ENCODE data around the gene MLST8. TPM values are rescaled to one million over a fixed set of nuclear protein-coding genes. Genes with fewer than 3 reads are reported as not detected.

The MLST8 gene
- total RNA-seq, 4 donors from 2014 or later = 61.0 to 95.6 (median 63.1) TPM

DNA sequence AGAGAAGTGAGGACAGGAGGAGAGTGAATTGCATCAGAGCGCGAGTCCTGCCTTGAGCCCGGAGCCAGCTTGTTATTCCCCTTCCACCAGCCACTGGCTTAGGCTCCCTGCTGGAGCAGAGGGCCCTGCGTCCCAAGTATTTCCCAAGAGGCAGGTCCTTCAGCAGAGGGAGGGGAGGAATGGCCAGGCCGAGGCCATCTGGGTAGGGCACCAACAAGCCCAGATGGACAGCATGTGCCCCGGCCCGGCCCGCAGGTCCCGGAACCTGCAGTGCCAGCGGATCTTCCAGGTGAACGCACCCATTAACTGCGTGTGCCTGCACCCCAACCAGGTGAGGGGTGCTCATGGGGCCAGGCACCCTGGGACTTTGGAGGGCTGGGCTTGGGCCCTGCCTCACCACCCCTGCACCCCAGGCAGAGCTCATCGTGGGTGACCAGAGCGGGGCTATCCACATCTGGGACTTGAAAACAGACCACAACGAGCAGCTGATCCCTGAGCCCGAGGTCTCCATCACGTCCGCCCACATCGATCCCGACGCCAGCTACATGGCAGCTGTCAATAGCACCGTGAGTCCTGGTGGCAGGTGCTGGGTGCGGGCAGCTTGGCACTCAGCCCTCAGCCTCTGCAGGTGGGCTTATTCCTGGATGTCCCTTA is 1.7 kb downstream of the MLST8 start:
- DNase-seq = no peak
- H3K4me1 ChIP-seq = peaks cover 14 to 18% of the 10 kb centered on the region in 2 donors
- H3K36me3 ChIP-seq = peaks cover 17 to 20% of the 10 kb centered on the region in 2 donors
- no peaks in the 10 kb centered on the region for H3K9me3 ChIP-seq
- intact Hi-C loops (cut with DNase I) = no loop called here
- no peaks in the 10 kb centered on the region for H3K27me3 ChIP-seq
- TF ChIP-seq CTCF (IDR thresholded peaks at IDR 0.05) (no peak), POLR2A (IDR thresholded peaks at IDR 0.05) (no peak)
- no peak overlapping the region for H3K4me3 ChIP-seq (replicated peaks in 1 of 3)
- WGBS, 2 donors = 96 to 100% methylated on average over 3 to 12 of the region's 23 CpGs
- H3K27ac ChIP-seq = no peak overlapping the region

- 94 to 96% methylated on average over 5 to 6 of the region's 9 CpGs for WGBS, 2 donors
- Histone ChIP-seq H3K27ac (no peak overlapping the region), H3K36me3 (peaks cover 17 to 20% of the 10 kb centered on the region in 2 donors), H3K4me1 (peaks cover 23 to 27% of the 10 kb centered on the region in 2 donors), H3K27me3 (no peaks in the 10 kb centered on the region), H3K4me3 (replicated peaks in 1 of 3) (no peak overlapping the region), H3K9me3 (no peaks in the 10 kb centered on the region)
- TF ChIP-seq POLR2A (IDR thresholded peaks at IDR 0.05) = no peak
- TF ChIP-seq CTCF (IDR thresholded peaks at IDR 0.05) = no peak
- no peak for DNase-seq
- intact Hi-C loops (cut with DNase I) = no loop called here
These were observed 2.6 kb downstream of the MLST8 start for GRCh38 chr16:2207872-2208271.

- WGBS, 2 donors = 89 to 92% methylated on average over 16 to 18 of the region's 23 CpGs
- Histone ChIP-seq H3K27ac (no peak overlapping the region), H3K4me1 (peaks cover 27 to 32% of the 10 kb centered on the region in 2 donors), H3K4me3 (replicated peaks in 1 of 3) (no peak overlapping the region), H3K9me3 (no peaks in the 10 kb centered on the region), H3K27me3 (no peaks in the 10 kb centered on the region), H3K36me3 (peaks cover 17 to 20% of the 10 kb centered on the region in 2 donors)
- DNase-seq = no peak
- TF ChIP-seq CTCF (IDR thresholded peaks at IDR 0.05) (no peak), POLR2A (IDR thresholded peaks at IDR 0.05) (no peak)
- intact Hi-C loops (cut with DNase I) = no loop called here
These were observed 3.1 kb downstream of the MLST8 start for GRCh38 chr16:2208308-2208707.

DNA sequence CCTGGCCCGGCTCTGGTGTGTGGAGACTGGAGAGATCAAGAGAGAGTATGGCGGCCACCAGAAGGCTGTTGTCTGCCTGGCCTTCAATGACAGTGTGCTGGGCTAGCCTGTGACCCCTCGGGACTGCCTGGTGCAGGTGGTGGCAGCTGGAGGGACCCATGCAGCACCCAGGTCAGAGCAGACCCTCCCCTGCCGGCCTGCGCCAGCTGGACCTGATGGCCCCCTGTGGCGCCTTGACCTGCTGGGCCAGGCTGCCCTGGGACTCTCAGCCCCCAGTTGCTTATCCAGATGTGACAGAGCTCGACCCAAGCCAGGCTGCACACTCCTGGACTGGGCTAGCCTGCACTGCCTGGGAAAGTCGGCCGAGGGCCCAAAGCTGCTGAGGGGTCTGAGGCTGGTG is 3.5 kb downstream of the MLST8 start:
- no peak for TF ChIP-seq POLR2A (IDR thresholded peaks at IDR 0.05)
- TF ChIP-seq CTCF (IDR thresholded peaks at IDR 0.05) = no peak
- intact Hi-C loops (cut with DNase I) = no loop called here
- H3K4me1 ChIP-seq = peaks cover 32 to 36% of the 10 kb centered on the region in 2 donors
- WGBS, 2 donors = 95 to 100% methylated on average over 2 to 8 of the region's 9 CpGs
- peaks cover 17 to 20% of the 10 kb centered on the region in 2 donors for H3K36me3 ChIP-seq
- H3K4me3 ChIP-seq (replicated peaks in 1 of 3) = no peak overlapping the region
- H3K9me3 ChIP-seq = no peaks in the 10 kb centered on the region
- no peak for DNase-seq
- no peaks in the 10 kb centered on the region for H3K27me3 ChIP-seq
- H3K27ac ChIP-seq = no peak overlapping the region

GRCh38 chr16:2209258-2210008 is 4.2 kb downstream of the MLST8 start:
- H3K9me3 ChIP-seq = no peaks in the 10 kb centered on the region
- no peaks in the 10 kb centered on the region for H3K27me3 ChIP-seq
- H3K4me3 ChIP-seq (replicated peaks in 1 of 3) = no peak overlapping the region
- WGBS, 2 donors = 92 to 97% methylated on average over 5 to 24 of the region's 29 CpGs
- TF ChIP-seq POLR2A (IDR thresholded peaks at IDR 0.05) (no peak), CTCF (IDR thresholded peaks at IDR 0.05) (no peak)
- DNase-seq = no peak
- H3K4me1 ChIP-seq = peaks cover 34 to 40% of the 10 kb centered on the region in 2 donors
- H3K27ac ChIP-seq = no peak overlapping the region
- intact Hi-C loops (cut with DNase I) = no loop called here
- H3K36me3 ChIP-seq = peaks cover 17 to 20% of the 10 kb centered on the region in 2 donors

All from thyroid gland (tissue), 4 donors.